Liver (tissue), 3 donors: ENCODE results near the gene MYL7.

Source experiments
- CTCF ChIP-seq: fragments of 150-350 bp; IDR thresholded peaks from 2 replicates; pipeline ENCODE4 v1.5.1; 2017; ENCODE audit warnings: improper control_type of control experiment, low read depth, low read length; ENCODE audit not compliant: missing input control
- FOXA2 ChIP-seq: IDR thresholded peaks from 2 replicates; pipeline ENCODE4 v1.6.1; 2016; ENCODE audit warnings: antibody characterized with exemption
- JUND ChIP-seq, 2 donors: IDR thresholded peaks; 2 replicates each; pipeline ENCODE4 v1.6.1; 2016; ENCODE audit warnings: antibody characterized with exemption in 2 of 2
- RAD21 ChIP-seq, 2 donors: IDR thresholded peaks; 2 replicates each; pipeline ENCODE4 v1.6.1; 2016; ENCODE audit warnings: antibody characterized with exemption in 2 of 2, mild to moderate bottlenecking in 2 of 2
- SP1 ChIP-seq: IDR thresholded peaks from 2 replicates; pipeline ENCODE4 v1.6.1; 2018; ENCODE audit warnings: antibody characterized with exemption, mild to moderate bottlenecking
- TAF1 ChIP-seq: conservative IDR thresholded peaks from 2 replicates; pipeline ENCODE4 v1.6.1; 2016; ENCODE audit warnings: antibody characterized with exemption, mild to moderate bottlenecking
- TF ChIP-seq, protein P1 (sequence below): IDR thresholded peaks from 2 replicates; pipeline ENCODE4 v1.6.1; 2016; ENCODE audit warnings: antibody characterized with exemption
- donor health status: healthy.
- donor health status: healthy.

DNA sequence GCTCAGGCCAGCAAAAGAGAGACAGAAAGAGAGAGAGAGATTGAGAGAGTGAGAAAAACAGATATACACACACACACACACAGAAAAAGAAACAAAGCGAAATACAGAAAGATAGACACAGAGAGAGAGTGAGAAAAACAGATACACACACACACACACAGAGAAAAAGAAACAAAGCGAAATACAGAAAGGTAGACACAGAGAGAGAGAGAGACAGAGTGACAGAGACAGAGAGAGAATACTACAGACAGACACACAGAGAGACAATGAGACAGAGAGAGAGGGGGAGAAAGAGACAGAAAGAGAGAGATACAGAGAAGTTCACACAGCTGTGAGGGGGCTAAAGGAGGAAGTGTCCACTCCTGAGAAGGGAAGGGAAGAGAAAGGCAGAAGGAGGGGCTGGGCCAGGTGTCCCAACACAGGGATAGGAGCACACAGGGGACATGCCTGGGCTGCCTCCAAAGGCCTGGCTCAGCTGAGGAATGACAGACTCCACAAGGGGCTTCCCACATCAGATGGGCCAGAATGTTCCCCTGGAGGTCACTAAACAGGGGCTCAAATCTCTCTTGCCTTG, 43.8 kb upstream of the MYL7 start:
- TF ChIP-seq CTCF (no peak), SP1 (no peak), TAF1 (no peak), JUND (IDR thresholded peaks at IDR 0.05) (no peak), RAD21 (IDR thresholded peaks at IDR 0.05) (no peak), FOXA2 (no peak)
- TF ChIP-seq, protein P1, sequence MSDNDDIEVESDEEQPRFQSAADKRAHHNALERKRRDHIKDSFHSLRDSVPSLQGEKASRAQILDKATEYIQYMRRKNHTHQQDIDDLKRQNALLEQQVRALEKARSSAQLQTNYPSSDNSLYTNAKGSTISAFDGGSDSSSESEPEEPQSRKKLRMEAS: no peak
